ENCODE results near the gene CHCHD3.

Gene CHCHD3

DNA sequence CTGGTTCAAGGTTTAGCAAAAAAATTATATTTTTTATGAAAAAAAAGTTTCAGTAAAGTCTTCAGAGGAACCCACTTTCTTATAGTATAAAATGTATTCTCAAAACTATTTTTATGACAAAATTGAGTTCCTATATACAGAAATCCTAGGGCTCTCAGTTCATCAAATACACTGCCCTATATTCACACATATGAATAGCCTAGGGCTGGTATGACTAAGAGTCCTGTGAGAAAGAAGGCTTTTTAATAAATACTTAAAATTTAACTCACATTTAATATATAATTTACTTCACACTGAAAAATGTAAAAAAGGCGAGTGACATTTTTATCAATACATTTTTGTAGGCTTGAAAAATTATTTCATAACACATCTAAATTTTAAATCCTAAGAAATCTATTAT lies 16.6 kb downstream of the CHCHD3 start:
- DNase-seq (ENCODE audit: low read depth), result no peak
- TF ChIP-seq, protein P1, sequence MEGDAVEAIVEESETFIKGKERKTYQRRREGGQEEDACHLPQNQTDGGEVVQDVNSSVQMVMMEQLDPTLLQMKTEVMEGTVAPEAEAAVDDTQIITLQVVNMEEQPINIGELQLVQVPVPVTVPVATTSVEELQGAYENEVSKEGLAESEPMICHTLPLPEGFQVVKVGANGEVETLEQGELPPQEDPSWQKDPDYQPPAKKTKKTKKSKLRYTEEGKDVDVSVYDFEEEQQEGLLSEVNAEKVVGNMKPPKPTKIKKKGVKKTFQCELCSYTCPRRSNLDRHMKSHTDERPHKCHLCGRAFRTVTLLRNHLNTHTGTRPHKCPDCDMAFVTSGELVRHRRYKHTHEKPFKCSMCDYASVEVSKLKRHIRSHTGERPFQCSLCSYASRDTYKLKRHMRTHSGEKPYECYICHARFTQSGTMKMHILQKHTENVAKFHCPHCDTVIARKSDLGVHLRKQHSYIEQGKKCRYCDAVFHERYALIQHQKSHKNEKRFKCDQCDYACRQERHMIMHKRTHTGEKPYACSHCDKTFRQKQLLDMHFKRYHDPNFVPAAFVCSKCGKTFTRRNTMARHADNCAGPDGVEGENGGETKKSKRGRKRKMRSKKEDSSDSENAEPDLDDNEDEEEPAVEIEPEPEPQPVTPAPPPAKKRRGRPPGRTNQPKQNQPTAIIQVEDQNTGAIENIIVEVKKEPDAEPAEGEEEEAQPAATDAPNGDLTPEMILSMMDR (IDR thresholded peaks at IDR 0.05; ENCODE audit: insufficient read depth, low read depth, low read length, missing control alignments), result no peak
- no peak overlapping the region for H3K4me3 ChIP-seq (ENCODE audit: low read depth, low read length)

DNA sequence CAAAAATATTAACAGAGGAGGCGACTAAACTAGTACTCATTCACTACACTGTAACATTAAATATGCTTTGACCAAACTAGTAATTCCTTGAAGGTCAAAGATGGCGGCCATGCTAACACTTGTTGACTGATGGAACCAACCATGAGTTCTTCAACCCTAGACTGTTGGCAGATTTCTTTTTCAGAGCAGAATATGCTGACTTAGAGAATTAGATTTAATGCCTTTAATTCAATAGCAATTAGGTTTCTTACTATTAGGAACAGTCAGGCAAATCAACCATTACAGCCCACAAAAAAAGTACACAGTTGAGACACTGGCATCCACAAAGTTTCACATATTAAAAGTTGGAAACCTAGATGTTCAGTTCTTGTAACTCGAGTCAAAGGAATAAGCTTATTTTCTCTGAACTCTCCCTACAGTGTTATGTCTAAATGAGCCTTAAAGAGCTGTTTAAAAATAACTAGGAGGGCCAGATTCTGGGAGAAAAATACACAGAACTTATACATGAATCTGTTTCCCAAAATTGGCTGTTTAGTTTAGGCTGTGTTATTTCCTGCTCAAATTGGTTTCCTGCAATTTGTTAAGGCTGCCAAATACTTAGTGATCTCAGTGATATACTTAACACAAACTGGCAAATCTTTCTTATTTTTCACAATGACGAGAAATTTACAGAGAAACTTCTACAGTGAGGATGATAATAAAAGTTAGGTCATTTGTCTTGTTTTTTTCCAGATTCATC lies 17.6 kb downstream of the CHCHD3 start:
- TF ChIP-seq, protein P1 (IDR thresholded peaks at IDR 0.05; ENCODE audit: insufficient read depth, low read depth, low read length, missing control alignments), result no peak
- DNase-seq (ENCODE audit: low read depth), result no peak
- H3K4me3 ChIP-seq (ENCODE audit: low read depth, low read length), result no peak overlapping the region

DNA sequence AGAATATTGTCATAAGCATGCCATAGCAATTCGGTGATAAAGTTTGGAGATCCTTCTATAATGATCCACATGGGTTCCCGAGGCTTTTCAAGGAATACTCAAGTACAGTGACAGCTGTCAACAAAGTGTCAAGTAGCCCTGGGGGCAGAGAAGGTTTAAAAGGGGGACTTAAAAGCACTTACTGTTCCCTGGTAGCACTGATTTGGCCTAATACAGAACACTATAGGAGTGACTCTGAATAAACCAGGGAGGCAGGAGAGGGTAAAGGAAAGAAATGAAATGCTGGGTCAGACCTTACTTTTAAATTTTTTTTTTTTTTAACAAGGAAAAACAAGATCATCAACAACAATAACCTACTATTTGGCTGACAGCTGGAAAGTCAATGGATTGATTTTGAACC lies 20.1 kb downstream of the CHCHD3 start:
- TF ChIP-seq, protein P1 (IDR thresholded peaks at IDR 0.05; ENCODE audit: insufficient read depth, low read depth, low read length, missing control alignments), result no peak
- no peak for DNase-seq (ENCODE audit: low read depth)
- H3K4me3 ChIP-seq (ENCODE audit: low read depth, low read length), result no peak overlapping the region

DNA sequence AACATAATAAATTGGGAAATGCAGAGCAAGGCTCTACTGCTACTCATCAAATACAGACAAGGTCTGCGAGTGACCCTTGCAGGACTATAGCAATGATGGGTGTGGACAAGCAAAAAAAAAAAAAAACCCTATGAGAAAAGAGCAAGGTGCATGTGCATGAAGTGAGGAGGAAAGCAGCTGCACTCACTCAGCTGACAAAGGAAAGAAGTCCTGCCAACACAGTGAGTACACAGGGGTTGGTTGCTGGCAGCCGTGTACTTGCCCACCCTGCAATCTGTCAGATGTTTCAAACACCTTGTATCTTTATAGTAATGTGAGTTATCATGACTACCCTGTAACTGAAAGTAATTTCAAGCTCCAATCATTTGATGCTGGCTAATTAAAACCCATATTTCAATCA lies 20.5 kb downstream of the CHCHD3 start:
- no peak for DNase-seq (ENCODE audit: low read depth)
- TF ChIP-seq, protein P1 (IDR thresholded peaks at IDR 0.05; ENCODE audit: insufficient read depth, low read depth, low read length, missing control alignments), result no peak
- H3K4me3 ChIP-seq (ENCODE audit: low read depth, low read length), result no peak overlapping the region

DNA sequence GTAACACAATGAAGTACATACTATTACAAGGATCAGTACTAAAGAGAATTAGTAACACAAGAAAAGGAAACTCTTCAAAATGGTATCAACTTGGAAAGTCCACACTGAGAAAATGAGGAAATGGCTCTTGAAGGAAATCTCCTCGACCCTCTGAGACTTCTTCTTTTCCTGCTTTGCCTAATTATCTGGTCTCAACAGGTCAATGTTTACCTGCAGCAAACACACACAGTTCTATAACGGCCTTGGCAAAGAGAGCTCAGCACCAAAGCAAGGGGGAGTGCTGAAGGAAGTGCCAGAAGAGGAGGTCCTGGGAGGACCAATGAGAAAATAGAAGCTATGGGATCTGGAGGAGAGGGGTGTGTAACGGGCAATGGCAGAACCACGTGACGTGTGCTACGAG lies 21.9 kb downstream of the CHCHD3 start:
- peak; percentile 5 for DNase-seq (ENCODE audit: low read depth)
- H3K4me3 ChIP-seq (ENCODE audit: low read depth, low read length), result no peak overlapping the region
- TF ChIP-seq, protein P1 (IDR thresholded peaks at IDR 0.05; ENCODE audit: insufficient read depth, low read depth, low read length, missing control alignments), result no peak

DNA sequence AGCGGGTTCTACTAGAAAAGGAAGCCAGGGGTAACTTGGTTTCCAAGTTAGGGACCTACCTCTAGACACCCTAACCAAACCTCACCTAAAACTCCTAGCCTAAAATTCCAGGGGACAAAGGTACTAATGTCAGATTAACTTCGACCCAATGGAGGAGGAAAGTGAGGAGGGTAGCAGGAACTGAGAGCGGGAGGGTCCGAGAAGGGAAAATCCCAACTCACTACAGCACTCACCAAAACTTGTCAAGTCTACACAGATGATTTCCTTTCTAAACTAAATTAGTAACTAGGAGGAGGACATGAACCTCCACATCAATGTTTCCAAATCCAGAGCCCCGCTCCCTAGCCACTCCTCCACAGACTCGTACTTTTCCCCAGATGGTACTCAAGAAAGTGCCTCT lies 22.6 kb downstream of the CHCHD3 start:
- DNase-seq (ENCODE audit: low read depth), result peak; percentile 12
- no peak overlapping the region for H3K4me3 ChIP-seq (ENCODE audit: low read depth, low read length)
- TF ChIP-seq, protein P1 (IDR thresholded peaks at IDR 0.05; ENCODE audit: insufficient read depth, low read depth, low read length, missing control alignments), result no peak
